ENCODE results near the gene LRRC66.

DNA sequence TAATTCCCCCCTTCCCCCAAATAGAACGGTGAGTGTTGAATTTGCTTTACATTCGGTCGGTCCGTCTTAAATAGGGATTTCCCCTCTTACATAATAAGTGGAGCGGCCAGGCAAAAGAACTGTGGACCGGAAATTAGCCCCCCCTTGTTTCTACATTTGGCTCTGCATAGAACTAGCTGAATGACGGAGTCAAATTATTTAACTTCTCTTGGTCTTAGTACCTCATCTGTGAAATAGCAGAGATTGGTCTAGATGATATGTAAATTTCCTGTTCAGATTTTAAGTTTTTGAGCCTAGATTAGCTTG, 32.3 kb upstream of the LRRC66 start:
- TF ChIP-seq GABPA (IDR thresholded peaks at IDR 0.05 in 1 of 2, conservative IDR thresholded peaks at IDR 0.05 in 1 of 2) (peak in 1 of 2 donors; percentile 62), CTCF (IDR thresholded peaks at IDR 0.05; ENCODE audit: low read depth, low read length, missing input control) (no peak), RAD21 (IDR thresholded peaks at IDR 0.05) (no peak), REST (IDR thresholded peaks at IDR 0.05) (no peak), YY1 (IDR thresholded peaks at IDR 0.05) (no peak), RXRA (IDR thresholded peaks at IDR 0.05) (no peak), EGR1 (IDR thresholded peaks at IDR 0.05; ENCODE audit: low read depth in 2 of 2) (no peak)
- TF ChIP-seq, protein P1, sequence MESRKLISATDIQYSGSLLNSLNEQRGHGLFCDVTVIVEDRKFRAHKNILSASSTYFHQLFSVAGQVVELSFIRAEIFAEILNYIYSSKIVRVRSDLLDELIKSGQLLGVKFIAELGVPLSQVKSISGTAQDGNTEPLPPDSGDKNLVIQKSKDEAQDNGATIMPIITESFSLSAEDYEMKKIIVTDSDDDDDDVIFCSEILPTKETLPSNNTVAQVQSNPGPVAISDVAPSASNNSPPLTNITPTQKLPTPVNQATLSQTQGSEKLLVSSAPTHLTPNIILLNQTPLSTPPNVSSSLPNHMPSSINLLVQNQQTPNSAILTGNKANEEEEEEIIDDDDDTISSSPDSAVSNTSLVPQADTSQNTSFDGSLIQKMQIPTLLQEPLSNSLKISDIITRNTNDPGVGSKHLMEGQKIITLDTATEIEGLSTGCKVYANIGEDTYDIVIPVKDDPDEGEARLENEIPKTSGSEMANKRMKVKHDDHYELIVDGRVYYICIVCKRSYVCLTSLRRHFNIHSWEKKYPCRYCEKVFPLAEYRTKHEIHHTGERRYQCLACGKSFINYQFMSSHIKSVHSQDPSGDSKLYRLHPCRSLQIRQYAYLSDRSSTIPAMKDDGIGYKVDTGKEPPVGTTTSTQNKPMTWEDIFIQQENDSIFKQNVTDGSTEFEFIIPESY (IDR thresholded peaks at IDR 0.05), result no peak
- TF ChIP-seq, protein P2, sequence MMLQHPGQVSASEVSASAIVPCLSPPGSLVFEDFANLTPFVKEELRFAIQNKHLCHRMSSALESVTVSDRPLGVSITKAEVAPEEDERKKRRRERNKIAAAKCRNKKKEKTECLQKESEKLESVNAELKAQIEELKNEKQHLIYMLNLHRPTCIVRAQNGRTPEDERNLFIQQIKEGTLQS (IDR thresholded peaks at IDR 0.05), result no peak

Data from liver (tissue), 3 donors.